Mucosa of rectum (tissue), 2 donors: Measurements from ENCODE around the gene SECISBP2.
"Not testable (repeated sequence)": the region's sequence is repeated elsewhere in the genome, so short reads cannot be mapped to it uniquely, and the experiment has no call there.

Source experiments
- H3K27ac ChIP-seq, 2 donors: one replicate each; pipeline ENCODE4 v1.7.0; 2013; ENCODE audit warnings: inconsistent platforms in 2 of 2, low read depth in 2 of 2, low read length in 2 of 2
- H3K27me3 ChIP-seq, 2 donors: one replicate each; pipeline ENCODE4 v1.7.0; 2013; ENCODE audit warnings: low read length in 2 of 2; ENCODE audit not compliant: control insufficient read depth in 2 of 2, insufficient read depth in 2 of 2
- H3K36me3 ChIP-seq, 2 donors: one replicate each; pipeline ENCODE4 v1.7.0; 2013; ENCODE audit warnings: low read length in 2 of 2; ENCODE audit not compliant: control insufficient read depth in 2 of 2, insufficient read depth in 2 of 2
- H3K4me1 ChIP-seq, 2 donors: one replicate each; pipeline ENCODE4 v1.7.0; 2013; ENCODE audit warnings: low read length in 2 of 2, mild to moderate bottlenecking in 1 of 2; ENCODE audit not compliant: control insufficient read depth in 2 of 2, insufficient read depth in 2 of 2
- H3K4me3 ChIP-seq, 2 donors: one replicate each; pipeline ENCODE4 v1.7.0; 2013; ENCODE audit warnings: low read length in 2 of 2
- H3K9ac ChIP-seq, 2 donors: one replicate each; pipeline ENCODE4 v1.7.0; 2013; ENCODE audit warnings: low read length in 2 of 2, low read depth in 1 of 2, mild to moderate bottlenecking in 1 of 2
- H3K9me3 ChIP-seq, 2 donors: one replicate each; pipeline ENCODE4 v1.7.0; 2013; ENCODE audit warnings: low read length in 2 of 2; ENCODE audit not compliant: control insufficient read depth in 2 of 2
- donor health status: healthy.
- donor health status: Normal muscosa, but diverticular disease.

SECISBP2 gene

GRCh38 chr9:89282248-89282968 lies 35.9 kb upstream of the SECISBP2 start:
- not testable (repeated sequence) for H3K4me1 ChIP-seq, H3K27me3 ChIP-seq, H3K9me3 ChIP-seq, H3K9ac ChIP-seq, H3K27ac ChIP-seq, H3K36me3 ChIP-seq, H3K4me3 ChIP-seq

GRCh38 chr9:89284076-89284475 lies 34.2 kb upstream of the SECISBP2 start:
- H3K36me3 ChIP-seq: no peaks in the 10 kb centered on the region
- H3K27me3 ChIP-seq: no peaks in the 10 kb centered on the region
- no peaks in the 10 kb centered on the region for H3K4me1 ChIP-seq
- H3K9me3 ChIP-seq: no peaks in the 10 kb centered on the region
- no peak overlapping the region for H3K4me3 ChIP-seq
- H3K27ac ChIP-seq: no peak overlapping the region
- no peak overlapping the region for H3K9ac ChIP-seq

- Histone ChIP-seq H3K36me3 (no peaks in the 10 kb centered on the region), H3K9me3 (peaks cover 2 to 4% of the 10 kb centered on the region in 2 donors), H3K4me1 (no peaks in the 10 kb centered on the region), H3K27ac (no peak overlapping the region), H3K4me3 (no peak overlapping the region), H3K27me3 (no peaks in the 10 kb centered on the region), H3K9ac (no peak overlapping the region)
Observed at GRCh38 chr9:89291741-89292140, 26.6 kb upstream of the SECISBP2 start.

GRCh38 chr9:89293014-89293413 lies 25.3 kb upstream of the SECISBP2 start:
- Histone ChIP-seq H3K27me3 (no peaks in the 10 kb centered on the region), H3K36me3 (no peaks in the 10 kb centered on the region)

GRCh38 chr9:89295400-89295799 lies 22.9 kb upstream of the SECISBP2 start:
- Histone ChIP-seq H3K27me3 (no peaks in the 10 kb centered on the region), H3K4me1 (no peaks in the 10 kb centered on the region), H3K27ac (no peak overlapping the region), H3K4me3 (no peak overlapping the region), H3K9ac (no peak overlapping the region), H3K36me3 (no peaks in the 10 kb centered on the region), H3K9me3 (peaks cover 2 to 4% of the 10 kb centered on the region in 2 donors)

More at GRCh38 chr9:89293014-89293413, 25.3 kb upstream of the SECISBP2 start:
- Histone ChIP-seq H3K9me3 (peaks cover 2 to 4% of the 10 kb centered on the region in 2 donors), H3K4me1 (no peaks in the 10 kb centered on the region), H3K27ac (no peak overlapping the region), H3K4me3 (no peak overlapping the region), H3K9ac (no peak overlapping the region)

GRCh38 chr9:89301996-89302395 lies 16.3 kb upstream of the SECISBP2 start:
- H3K27ac ChIP-seq, H3K27me3 ChIP-seq, H3K9ac ChIP-seq, H3K36me3 ChIP-seq, H3K4me3 ChIP-seq, H3K4me1 ChIP-seq, H3K9me3 ChIP-seq: not testable (repeated sequence)

GRCh38 chr9:89304020-89304833 lies 14.1 kb upstream of the SECISBP2 start:
- Histone ChIP-seq H3K27me3 (no peaks in the 10 kb centered on the region), H3K27ac (no peak overlapping the region)

GRCh38 chr9:89304834-89305188 lies 13.5 kb upstream of the SECISBP2 start:
- Histone ChIP-seq H3K27ac (no peak overlapping the region), H3K27me3 (no peaks in the 10 kb centered on the region), H3K9ac (no peak overlapping the region), H3K9me3 (no peaks in the 10 kb centered on the region), H3K4me1 (peaks cover 4% of the 10 kb centered on the region in 2 donors), H3K36me3 (no peaks in the 10 kb centered on the region), H3K4me3 (no peak overlapping the region)

More at GRCh38 chr9:89304020-89304833, 14.1 kb upstream of the SECISBP2 start:
- no peak overlapping the region for H3K4me3 ChIP-seq
- no peaks in the 10 kb centered on the region for H3K9me3 ChIP-seq
- H3K9ac ChIP-seq: no peak overlapping the region
- H3K36me3 ChIP-seq: no peaks in the 10 kb centered on the region
- H3K4me1 ChIP-seq: no peaks in the 10 kb centered on the region

GRCh38 chr9:89305868-89306267 lies 12.4 kb upstream of the SECISBP2 start:
- no peak overlapping the region for H3K27ac ChIP-seq
- no peaks in the 10 kb centered on the region for H3K27me3 ChIP-seq
- no peak overlapping the region for H3K9ac ChIP-seq
- peaks cover 4 to 7% of the 10 kb centered on the region in 2 donors for H3K4me1 ChIP-seq
- no peak overlapping the region for H3K4me3 ChIP-seq
- no peaks in the 10 kb centered on the region for H3K36me3 ChIP-seq
- H3K9me3 ChIP-seq: no peaks in the 10 kb centered on the region

- no peaks in the 10 kb centered on the region for H3K27me3 ChIP-seq
- no peak overlapping the region for H3K4me3 ChIP-seq
- no peaks in the 10 kb centered on the region for H3K36me3 ChIP-seq
- H3K9me3 ChIP-seq: no peaks in the 10 kb centered on the region
- peak overlapping the region in 1 of 2 donors; percentile 100 for H3K27ac ChIP-seq
- H3K9ac ChIP-seq: no peak overlapping the region
- H3K4me1 ChIP-seq: peaks cover 9 to 20% of the 10 kb centered on the region in 2 donors
Observed at GRCh38 chr9:89309166-89309565, 9.1 kb upstream of the SECISBP2 start.
